MM.1S (cell line): ENCODE results near the gene BNC1.

Experiments used
- DNase-seq: peaks from one replicate; pipeline ENCODE4 v3.0.0-alpha.2; 2015
- H2AFZ ChIP-seq: fragments of 300-600 bp; sonication (generic); 2 replicates; pipeline ENCODE4 v1.6.0; 2016; ENCODE audit warnings: antibody characterized with exemption, low read length
- H3F3A ChIP-seq: fragments of 300-600 bp; sonication (generic); 2 replicates; pipeline ENCODE4 v1.6.1; 2016; ENCODE audit warnings: mild to moderate bottlenecking, antibody characterized with exemption, low read length, moderate library complexity, mixed read lengths; ENCODE audit not compliant: insufficient read depth
- H3K27ac ChIP-seq: fragments of 300-600 bp; sonication (generic); 2 replicates; pipeline ENCODE4 v1.5.1; 2016; ENCODE audit warnings: mild to moderate bottlenecking, low read length
- H3K27me3 ChIP-seq: fragments of 300-600 bp; sonication (generic); replicated peaks from 2 replicates; pipeline ENCODE4 v1.6.0; 2016; ENCODE audit warnings: low read length; ENCODE audit not compliant: insufficient read depth
- H3K36me3 ChIP-seq: fragments of 300-600 bp; sonication (generic); replicated peaks from 2 replicates; pipeline ENCODE4 v1.6.1; 2016; ENCODE audit warnings: mild to moderate bottlenecking, low read length, mixed read lengths; ENCODE audit not compliant: insufficient read depth
- H3K4me1 ChIP-seq: fragments of 300-600 bp; sonication (generic); 2 replicates; pipeline ENCODE4 v1.6.1; 2016; ENCODE audit warnings: low read length, mixed read lengths
- H3K4me2 ChIP-seq: fragments of 300-600 bp; sonication (generic); 2 replicates; pipeline ENCODE4 v1.6.0; 2016; ENCODE audit warnings: low read depth, low read length
- H3K4me3 ChIP-seq: fragments of 300-600 bp; sonication (generic); 2 replicates; pipeline ENCODE4 v1.5.1; 2016; ENCODE audit warnings: low read length, mixed read lengths
- H3K79me2 ChIP-seq: fragments of 300-600 bp; sonication (generic); 2 replicates; pipeline ENCODE4 v1.6.1; 2016; ENCODE audit warnings: mixed run types, low read length, mixed read lengths
- H3K9ac ChIP-seq: fragments of 300-600 bp; sonication (generic); 2 replicates; pipeline ENCODE4 v1.6.1; 2016; ENCODE audit warnings: low read length, mixed read lengths
- H3K9me2 ChIP-seq: fragments of 300-600 bp; sonication (generic); replicated peaks from 2 replicates; pipeline ENCODE4 v1.6.1; 2016; ENCODE audit warnings: mild to moderate bottlenecking, low read length, mixed read lengths; ENCODE audit not compliant: insufficient read depth
- H3K9me3 ChIP-seq: fragments of 300-600 bp; sonication (generic); replicated peaks from 2 replicates; pipeline ENCODE4 v1.6.1; 2016; ENCODE audit warnings: mild to moderate bottlenecking, low read length, mixed read lengths; ENCODE audit not compliant: insufficient read depth
- H4K20me1 ChIP-seq: fragments of 300-600 bp; sonication (generic); 2 replicates; pipeline ENCODE4 v1.6.1; 2016; ENCODE audit warnings: mild to moderate bottlenecking, low read length, moderate library complexity, mixed read lengths; ENCODE audit not compliant: insufficient read depth
- CTCF ChIP-seq: fragments of 300-600 bp; sonication (generic); IDR thresholded peaks from 2 replicates; pipeline ENCODE4 v1.5.1; 2016; ENCODE audit warnings: antibody characterized with exemption, low read length, mixed read lengths
- EZH2 ChIP-seq: fragments of 300-600 bp; sonication (generic); optimal IDR thresholded peaks from 2 replicates; pipeline ENCODE3; 2017; ENCODE audit warnings: low read depth, mild to moderate bottlenecking, antibody characterized with exemption, low read length, mixed read lengths
- EZH2phosphoT487 ChIP-seq: fragments of 300-600 bp; sonication (generic); IDR thresholded peaks from 2 replicates; pipeline ENCODE4 v1.6.1; 2018; ENCODE audit warnings: antibody characterized with exemption, low read length

BNC1 gene

DNA sequence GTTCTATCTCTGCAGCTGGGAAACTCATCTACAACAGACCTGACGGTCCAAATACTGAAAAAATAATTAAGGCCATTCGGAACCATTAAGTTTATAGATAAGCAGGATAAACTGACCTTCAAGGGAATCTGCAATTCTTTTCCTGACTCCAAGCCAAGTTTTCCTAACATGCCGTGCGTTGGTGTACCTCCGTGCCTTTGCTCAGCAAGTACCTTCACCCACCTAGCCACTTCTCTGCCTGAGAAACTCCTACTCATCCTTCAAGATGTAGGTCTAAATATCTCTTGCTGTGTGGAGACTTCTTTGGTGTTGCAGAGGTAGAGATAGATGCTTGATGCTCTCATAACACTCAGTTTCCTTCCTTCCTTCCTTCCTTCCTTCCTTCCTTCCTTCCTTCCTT, 24.2 kb upstream of the BNC1 start:
- TF ChIP-seq EZH2phosphoT487, result no peak
- no peak for TF ChIP-seq EZH2
- TF ChIP-seq CTCF, result no peak
- H3K9me2 ChIP-seq, result no peaks in the 10 kb centered on the region
- H3K4me3 ChIP-seq, result no peak overlapping the region
- no peak for DNase-seq
- H4K20me1 ChIP-seq, result no peaks in the 10 kb centered on the region
- H3K27me3 ChIP-seq, result no peaks in the 10 kb centered on the region
- H3K79me2 ChIP-seq, result no peaks in the 10 kb centered on the region
- no peak overlapping the region for H3K4me2 ChIP-seq
- no peak overlapping the region for H3K9ac ChIP-seq
- H3F3A ChIP-seq, result no peaks in the 10 kb centered on the region; the same call in 1 of the 2 replicates
- H3K9me3 ChIP-seq, result no peaks in the 10 kb centered on the region
- peaks cover 20% of the 10 kb centered on the region for H3K4me1 ChIP-seq
- H3K36me3 ChIP-seq, result no peaks in the 10 kb centered on the region
- H3K27ac ChIP-seq, result no peak overlapping the region
- H2AFZ ChIP-seq, result no peak overlapping the region

DNA sequence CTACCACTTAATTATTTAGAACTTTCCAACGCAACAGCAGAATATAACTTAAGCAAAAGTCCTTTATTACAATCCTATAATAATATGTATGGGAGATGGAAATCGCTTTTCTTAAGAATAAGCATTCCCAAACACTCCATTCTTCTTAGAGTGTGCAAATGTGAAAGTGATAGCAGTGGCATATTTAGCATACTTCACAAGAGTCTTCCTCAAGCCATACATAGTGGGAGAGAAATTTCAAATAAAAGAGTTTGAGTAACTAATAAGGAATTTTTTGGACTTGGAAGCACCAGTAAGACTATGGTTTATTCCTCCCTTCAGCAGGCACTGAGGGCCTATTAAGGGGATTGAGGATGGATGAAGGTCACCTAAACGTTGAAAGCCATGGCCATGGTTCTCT, 22.1 kb upstream of the BNC1 start:
- H3K4me1 ChIP-seq, result peaks cover 20% of the 10 kb centered on the region
- no peaks in the 10 kb centered on the region; the same call in 1 of the 2 replicates for H3F3A ChIP-seq
- H3K9ac ChIP-seq, result no peak overlapping the region
- no peak overlapping the region for H3K4me2 ChIP-seq
- no peaks in the 10 kb centered on the region for H3K27me3 ChIP-seq
- H4K20me1 ChIP-seq, result no peaks in the 10 kb centered on the region
- H3K4me3 ChIP-seq, result no peak overlapping the region
- no peak overlapping the region for H2AFZ ChIP-seq
- TF ChIP-seq EZH2 (no peak), CTCF (no peak), EZH2phosphoT487 (no peak)
- H3K79me2 ChIP-seq, result no peaks in the 10 kb centered on the region
- H3K27ac ChIP-seq, result no peak overlapping the region
- H3K9me2 ChIP-seq, result no peaks in the 10 kb centered on the region
- no peak for DNase-seq
- H3K36me3 ChIP-seq, result no peaks in the 10 kb centered on the region
- no peaks in the 10 kb centered on the region for H3K9me3 ChIP-seq

GRCh38 chr15:83305704-83306291, 21.3 kb upstream of the BNC1 start:
- Histone ChIP-seq H3K9me3 (no peaks in the 10 kb centered on the region), H3K4me2 (no peak overlapping the region), H3K27me3 (no peaks in the 10 kb centered on the region), H3K27ac (no peak overlapping the region), H3F3A (no peaks in the 10 kb centered on the region; the same call in 1 of the 2 replicates), H2AFZ (no peak overlapping the region), H3K79me2 (no peaks in the 10 kb centered on the region), H3K9me2 (no peaks in the 10 kb centered on the region), H3K36me3 (no peaks in the 10 kb centered on the region), H4K20me1 (no peaks in the 10 kb centered on the region), H3K9ac (no peak overlapping the region), H3K4me3 (no peak overlapping the region), H3K4me1 (peaks cover 18% of the 10 kb centered on the region)
- no peak for DNase-seq
- TF ChIP-seq EZH2phosphoT487 (no peak), CTCF (no peak), EZH2 (no peak)
